Body of pancreas (tissue), 4 donors: Measurements from ENCODE around the gene HOXC4. TPM values are rescaled to one million over a fixed set of nuclear protein-coding genes. Genes with fewer than 3 reads are reported as not detected.

Source experiments
- ATAC-seq: fragments of 150-250 bp; one replicate; pipeline ENCODE4 v1.9.1; 2016
- DNase-seq, 4 donors: peaks; one replicate each; pipeline ENCODE4 v3.0.0-alpha.2; 2019
- H3K27ac ChIP-seq, 4 donors: fragments of 200-600 bp; sonication (generic); 1 replicate in 3 of 4; 2 replicates in 1 of 4; pipeline versions ENCODE4 v1.5.1 to v1.6.1; 2016 to 2019; ENCODE audit warnings: mild to moderate bottlenecking in 1 of 4, mixed read lengths in 1 of 4, moderate library complexity in 1 of 4
- H3K27me3 ChIP-seq, 2 donors: fragments of 200-600 bp; sonication (generic); one replicate each; pipeline ENCODE4 v1.6.0; 2016; ENCODE audit warnings: mild to moderate bottlenecking in 1 of 2
- H3K36me3 ChIP-seq, 2 donors: fragments of 200-600 bp; sonication (generic); replicated peaks in 1 of 2; 2 replicates each; pipeline ENCODE4 v1.5.1; 2016; ENCODE audit warnings: low read depth in 2 of 2; ENCODE audit not compliant: insufficient read depth in 1 of 2
- H3K4me1 ChIP-seq: fragments of 200-600 bp; sonication (generic); one replicate; pipeline ENCODE4 v1.6.0; 2016
- H3K4me3 ChIP-seq, 2 donors: fragments of 200-600 bp; sonication (generic); 1 replicate in 1 of 2; 2 replicates in 1 of 2; pipeline ENCODE4 v1.5.1; 2016 to 2019
- H3K9me3 ChIP-seq, 3 donors: fragments of 200-600 bp; sonication (generic); 1 replicate in 2 of 3; 2 replicates in 1 of 3; pipeline ENCODE4 v1.5.1; 2016
- CTCF ChIP-seq, 7 experiments: fragments of 450-650 bp in 4 of 7; fragments of 200-600 bp in 3 of 7; sonication (generic) in 3 of 7; IDR thresholded peaks; one replicate each; pipeline ENCODE4 v1.5.1; 2016 to 2019; ENCODE audit warnings: antibody characterized with exemption in 7 of 7
- POLR2A ChIP-seq, 3 donors: fragments of 450-650 bp; IDR thresholded peaks; one replicate each; pipeline ENCODE4 v1.6.1; 2016; ENCODE audit warnings: antibody characterized with exemption in 3 of 3, mild to moderate bottlenecking in 2 of 3
- WGBS, 2 donors: methylation state at CpG; one replicate each; pipeline ENCODE4 v1.1.5; 2017; 5-methylcytosine and 5-hydroxymethylcytosine counted together
- intact Hi-C: fragments of 100-400 bp; cut with DNase I; formaldehyde crosslinking; loops from one replicate; pipeline ENCODE4 v1.15.1; 2023
- total RNA-seq, 2 donors: library from RNA; depleted of rRNA; stranded (reverse); fragments of >200 nt; gene quantifications; one replicate each; pipeline ENCODE4 v1.1.0, GENCODE V29; 2016

Gene HOXC4
- not detected for total RNA-seq

DNA sequence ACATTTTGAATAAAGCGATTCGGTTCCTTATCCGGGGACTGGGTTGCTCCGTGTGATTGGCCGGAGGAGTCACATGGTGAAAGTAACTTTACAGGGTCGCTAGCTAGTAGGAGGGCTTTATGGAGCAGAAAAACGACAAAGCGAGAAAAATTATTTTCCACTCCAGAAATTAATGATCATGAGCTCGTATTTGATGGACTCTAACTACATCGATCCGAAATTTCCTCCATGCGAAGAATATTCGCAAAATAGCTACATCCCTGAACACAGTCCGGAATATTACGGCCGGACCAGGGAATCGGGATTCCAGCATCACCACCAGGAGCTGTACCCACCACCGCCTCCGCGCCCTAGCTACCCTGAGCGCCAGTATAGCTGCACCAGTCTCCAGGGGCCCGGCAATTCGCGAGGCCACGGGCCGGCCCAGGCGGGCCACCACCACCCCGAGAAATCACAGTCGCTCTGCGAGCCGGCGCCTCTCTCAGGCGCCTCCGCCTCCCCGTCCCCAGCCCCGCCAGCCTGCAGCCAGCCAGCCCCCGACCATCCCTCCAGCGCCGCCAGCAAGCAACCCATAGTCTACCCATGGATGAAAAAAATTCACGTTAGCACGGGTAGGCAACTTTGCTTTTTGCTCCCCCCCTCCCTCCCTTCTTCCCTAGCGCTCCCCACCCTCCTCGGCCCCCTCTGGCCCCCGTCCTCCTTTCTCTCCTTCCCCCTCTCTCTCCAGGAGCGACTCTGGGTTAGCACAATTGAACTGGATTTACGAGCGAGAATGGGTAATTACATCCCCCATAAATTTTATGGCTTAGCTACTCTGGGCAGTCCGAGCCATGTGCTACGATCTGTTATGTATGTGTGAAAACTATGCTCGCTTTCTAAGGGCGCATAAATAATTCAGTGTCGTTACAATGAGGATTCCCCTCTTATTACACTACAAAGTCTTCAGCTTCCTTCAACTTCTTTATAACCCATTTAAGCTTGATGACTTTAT, at the start of gene HOXC4:
TSS of gene HOXC4 (plus strand) at position 85 of the 991 bp plus-strand sequence. CDS start at position 173, 88 bp downstream.
- TF ChIP-seq CTCF (IDR thresholded peaks at IDR 0.05) (no peak), POLR2A (IDR thresholded peaks at IDR 0.05) (no peak)
- H3K4me3 ChIP-seq: peak within 1 kb of the TSS in 1 of 2 donors; percentile 11
- WGBS, 2 donors: 4 to 9% methylated on average over 35 to 52 of the region's 52 CpGs
- intact Hi-C loops: no loop called here
- peaks cover 10% of the 10 kb centered on the region for H3K4me1 ChIP-seq
- DNase-seq (peak in 1 of 4 donors; percentile 33), ATAC-seq (peak; percentile 43)
- H3K36me3 ChIP-seq: no peaks in the 10 kb centered on the region
- H3K27me3 ChIP-seq: peaks cover 0 to 14% of the 10 kb centered on the region in 2 donors
- H3K9me3 ChIP-seq: no peaks in the 10 kb centered on the region
- H3K27ac ChIP-seq: no peak within 1 kb of the TSS

DNA sequence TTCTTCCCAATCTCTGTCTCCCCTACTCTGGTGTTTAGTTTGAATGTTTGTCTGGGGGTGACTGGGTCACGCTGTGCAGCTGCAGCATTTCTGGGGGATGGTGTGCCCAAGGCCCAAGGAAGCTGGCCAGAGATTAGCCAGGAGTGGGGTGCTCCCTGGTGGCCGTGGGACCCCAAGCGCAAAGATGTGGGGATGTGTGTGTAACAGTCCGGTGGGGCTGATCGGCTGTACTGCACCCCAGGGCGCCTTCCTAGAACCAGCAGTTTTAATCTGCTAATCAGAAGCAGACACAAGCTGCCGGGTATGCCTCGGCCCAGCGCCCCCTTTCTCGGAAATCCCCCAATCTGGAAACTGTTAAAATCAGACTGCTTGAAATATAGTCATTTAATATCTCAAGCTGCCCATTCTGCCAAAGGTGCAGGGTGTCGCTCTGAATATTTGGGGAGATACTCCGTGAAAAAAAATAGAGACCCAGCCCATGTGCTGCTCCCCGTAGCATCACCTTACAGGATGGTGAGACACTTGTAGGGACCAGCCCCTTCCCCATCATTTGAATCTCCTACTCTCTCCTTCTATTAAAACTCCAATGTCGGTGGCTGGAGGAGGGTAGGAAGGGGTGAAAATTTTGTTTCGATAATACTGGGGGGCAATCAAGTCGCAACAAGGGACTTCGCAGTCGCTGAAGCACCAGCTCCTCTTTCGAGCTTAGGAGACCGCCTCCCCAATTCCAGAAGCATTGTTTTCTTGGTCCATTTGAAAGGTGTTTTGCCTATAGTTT, 49.4 kb upstream of the HOXC4 start:
- Histone ChIP-seq H3K27me3 (peaks cover 6 to 70% of the 10 kb centered on the region in 2 donors), H3K9me3 (no peaks in the 10 kb centered on the region), H3K36me3 (no peaks in the 10 kb centered on the region), H3K27ac (no peak overlapping the region), H3K4me1 (peaks cover 26% of the 10 kb centered on the region), H3K4me3 (no peak overlapping the region)
- TF ChIP-seq POLR2A (IDR thresholded peaks at IDR 0.05): no peak
- no peak for TF ChIP-seq CTCF (IDR thresholded peaks at IDR 0.05)
- DNase-seq (no peak), ATAC-seq (no peak)
- intact Hi-C loops: loop anchor here (5.0 kb wide), 1 partner anchor 198 kb away; no protein-coding TSS in a partner anchor
- 14 to 18% methylated on average over 20 of the region's 20 CpGs for WGBS, 2 donors

- TF ChIP-seq CTCF (IDR thresholded peaks at IDR 0.05) (no peak), POLR2A (IDR thresholded peaks at IDR 0.05) (no peak)
- DNase-seq (no peak), ATAC-seq (no peak)
- Histone ChIP-seq H3K36me3 (no peaks in the 10 kb centered on the region), H3K27me3 (peaks cover 6 to 73% of the 10 kb centered on the region in 2 donors), H3K4me3 (no peak overlapping the region), H3K27ac (no peak overlapping the region), H3K4me1 (peaks cover 25% of the 10 kb centered on the region), H3K9me3 (no peaks in the 10 kb centered on the region)
- intact Hi-C loops: loop anchor here (5.0 kb wide), 1 partner anchor 197 kb away; no protein-coding TSS in a partner anchor
- 10 to 15% methylated on average over 29 to 31 of the region's 31 CpGs for WGBS, 2 donors
Observed at GRCh38 chr12:54004841-54005530, 48.6 kb upstream of the HOXC4 start.

GRCh38 chr12:54005531-54005852, 48.1 kb upstream of the HOXC4 start:
- intact Hi-C loops: no loop called here
- no peaks in the 10 kb centered on the region for H3K9me3 ChIP-seq
- TF ChIP-seq POLR2A (IDR thresholded peaks at IDR 0.05) (no peak), CTCF (IDR thresholded peaks at IDR 0.05) (no peak)
- no peak overlapping the region for H3K4me3 ChIP-seq
- H3K27ac ChIP-seq: no peak overlapping the region
- DNase-seq (no peak), ATAC-seq (no peak)
- H3K27me3 ChIP-seq: peaks cover 1 to 73% of the 10 kb centered on the region in 2 donors
- peaks cover 20% of the 10 kb centered on the region for H3K4me1 ChIP-seq
- WGBS, 2 donors: 2 to 13% methylated on average over 20 to 26 of the region's 26 CpGs
- no peaks in the 10 kb centered on the region for H3K36me3 ChIP-seq
